ENCODE data around the gene NRXN3.

GRCh38 chr14:78823035-78823434, 652.9 kb downstream of the NRXN3 start:
- no peak for TF ChIP-seq CTCF (IDR thresholded peaks at IDR 0.05; ENCODE audit: insufficient read depth, low read depth, low read length)
- TF ChIP-seq EZH2 (IDR thresholded peaks at IDR 0.05; ENCODE audit: insufficient read depth, low read length) = no peak

Data from astrocyte (in vitro differentiated cells and primary cell).